MCF 10A (cell line): ENCODE measurements around the gene SLC25A53. TPM values are rescaled to one million over a fixed set of nuclear protein-coding genes. Genes with fewer than 3 reads are reported as not detected.

ENCODE experiments used
- BruUV-seq: library from RNA; stranded (reverse); fragments of 400-500 nt; replicated peaks from 2 replicates; lab custom pipeline; 2021; lab: Mats Ljungman, UMichigan
- CTCF ChIA-PET: fragments of 300-600 bp; sonication (Branson Sonifier 250); formaldehyde crosslinking; extraction: SDS; loops from one replicate; lab custom pipeline; 2021; ENCODE audit warnings: antibody characterized with exemption, inconsistent platforms; lab: Yijun Ruan, JAX
- POLR2A ChIA-PET: fragments of 300-600, 350-650 bp; sonication (Branson Sonifier 250); formaldehyde crosslinking; extraction: SDS; loops from one replicate; lab custom pipeline; 2020; ENCODE audit warnings: antibody characterized with exemption, inconsistent platforms; lab: Yijun Ruan, JAX
- DNase-seq: peaks from one replicate; pipeline ENCODE4 v3.0.0-alpha.2; 2018; ENCODE audit not compliant: unreplicated experiment
- H3K27ac Mint-ChIP-seq: one replicate; pipeline ENCODE4 v1.8.0; 2022; ENCODE audit warnings: mild to moderate bottlenecking, low read depth, mixed read lengths; ENCODE audit not compliant: unreplicated experiment
- H3K27me3 Mint-ChIP-seq: one replicate; pipeline ENCODE4 v1.8.0; 2022; ENCODE audit warnings: mixed read lengths; ENCODE audit not compliant: insufficient read depth, unreplicated experiment
- H3K36me3 Mint-ChIP-seq: one replicate; pipeline ENCODE4 v1.8.0; 2022; ENCODE audit warnings: mild to moderate bottlenecking, moderate library complexity, mixed read lengths; ENCODE audit not compliant: insufficient read depth, unreplicated experiment
- H3K4me1 Mint-ChIP-seq: one replicate; pipeline ENCODE4 v1.8.0; 2022; ENCODE audit warnings: mixed read lengths; ENCODE audit not compliant: insufficient read depth, unreplicated experiment
- H3K4me3 Mint-ChIP-seq: one replicate; pipeline ENCODE4 v1.8.0; 2022; ENCODE audit warnings: mild to moderate bottlenecking, moderate library complexity, mixed read lengths; ENCODE audit not compliant: unreplicated experiment
- H3K9me3 Mint-ChIP-seq: one replicate; pipeline ENCODE4 v1.8.0; 2022; ENCODE audit warnings: mixed read lengths; ENCODE audit not compliant: unreplicated experiment
- CTCF ChIP-seq: fragments of 200-600 bp; IDR thresholded peaks from one replicate; pipeline ENCODE4 v1.8.0; 2022; ENCODE audit warnings: antibody characterized with exemption, mild to moderate bottlenecking; ENCODE audit not compliant: unreplicated experiment
- intact Hi-C: fragments of 100-400 bp; cut with micrococcal nuclease; formaldehyde crosslinking; loops from 2 replicates; pipeline ENCODE4 v1.14.1; 2022
- total RNA-seq: library from RNA; stranded (reverse); gene quantifications from 2 replicates; pipeline ENCODE4 v1.2.3, GENCODE V29; 2022

SLC25A53 gene
- total RNA-seq, 1 experiment from 2014 or later: 3.2 TPM

GRCh38 chrX:104104676-104105075 lies 52.1 kb downstream of the SLC25A53 start:
- POLR2A ChIA-PET: no interaction called here
- no peaks in the 10 kb centered on the region for H3K36me3 Mint-ChIP-seq
- no peaks in the 10 kb centered on the region for H3K9me3 Mint-ChIP-seq

GRCh38 chrX:104098919-104099318 lies 57.9 kb downstream of the SLC25A53 start:
- no TSS peak for BruUV-seq
- CTCF ChIA-PET: interaction anchor here (0.7 to 2.9 kb wide), 6 partner anchors 9 to 255 kb away, joined by 4 to 15 read pairs (median 6); partner anchors contain the start of gene ZCCHC18
- H3K27ac Mint-ChIP-seq: no peak overlapping the region
- H3K27me3 Mint-ChIP-seq: peaks cover 81% of the 10 kb centered on the region
- intact Hi-C loops: loop anchor here (1.0 kb wide), 1 partner anchor 37 kb away; no protein-coding TSS in a partner anchor
- no peaks in the 10 kb centered on the region for H3K9me3 Mint-ChIP-seq
- no peak overlapping the region for H3K4me3 Mint-ChIP-seq
- no peaks in the 10 kb centered on the region for H3K36me3 Mint-ChIP-seq
- H3K4me1 Mint-ChIP-seq: no peaks in the 10 kb centered on the region
- no peak for DNase-seq
- no peak for TF ChIP-seq CTCF
- POLR2A ChIA-PET: no interaction called here

More at GRCh38 chrX:104104676-104105075, 52.1 kb downstream of the SLC25A53 start:
- Mint-ChIP-seq H3K27ac (no peak overlapping the region), H3K27me3 (peaks cover 95% of the 10 kb centered on the region), H3K4me1 (no peaks in the 10 kb centered on the region), H3K4me3 (no peak overlapping the region)
- DNase-seq: no peak
- intact Hi-C loops: no loop called here
- no peak for TF ChIP-seq CTCF
- CTCF ChIA-PET: no interaction called here
- BruUV-seq: no TSS peak

GRCh38 chrX:104098151-104098808 lies 58.5 kb downstream of the SLC25A53 start:
- no TSS peak for BruUV-seq
- Mint-ChIP-seq H3K4me1 (no peaks in the 10 kb centered on the region), H3K36me3 (no peaks in the 10 kb centered on the region), H3K27me3 (peaks cover 77% of the 10 kb centered on the region), H3K9me3 (no peaks in the 10 kb centered on the region), H3K4me3 (no peak overlapping the region), H3K27ac (no peak overlapping the region)
- TF ChIP-seq CTCF: peak; percentile 52
- peak; percentile 80 for DNase-seq
- intact Hi-C loops: loop anchor here (1.0 kb wide), 1 partner anchor 38 kb away; no protein-coding TSS in a partner anchor
- POLR2A ChIA-PET: no interaction called here
- CTCF ChIA-PET: interaction anchor here (0.7 to 2.9 kb wide), 4 partner anchors 10 to 38 kb away, joined by 4 to 15 read pairs (median 8); partner anchors contain the start of gene ZCCHC18

- no peak for TF ChIP-seq CTCF
- H3K27me3 Mint-ChIP-seq: peaks cover 11% of the 10 kb centered on the region
- BruUV-seq: no TSS peak
- H3K36me3 Mint-ChIP-seq: no peaks in the 10 kb centered on the region
- H3K4me3 Mint-ChIP-seq: no peak overlapping the region
- no peak for DNase-seq
- intact Hi-C loops: no loop called here
- ChIA-PET POLR2A (no interaction called here), CTCF (interaction anchor here (0.6 to 2.6 kb wide), 2 partner anchors 13 to 140 kb away, joined by 3 to 6 read pairs; no protein-coding TSS in a partner anchor)
- no peaks in the 10 kb centered on the region for H3K4me1 Mint-ChIP-seq
- H3K27ac Mint-ChIP-seq: no peak overlapping the region
- H3K9me3 Mint-ChIP-seq: no peaks in the 10 kb centered on the region
Measured at GRCh38 chrX:104085919-104086318, 70.9 kb downstream of the SLC25A53 start.
